Glutamatergic neuron (in vitro differentiated cells): ENCODE results near the gene TBX4. TPM values are rescaled to one million over a fixed set of nuclear protein-coding genes. Genes with fewer than 3 reads are reported as not detected.

Source experiments
- DNase-seq: peaks from one replicate; pipeline ENCODE4 v3.0.0; 2022
- H3K27ac Mint-ChIP-seq: one replicate; pipeline ENCODE4 v1.8.0; 2020; ENCODE audit warnings: mild to moderate bottlenecking, mixed read lengths, inconsistent platforms; ENCODE audit not compliant: unreplicated experiment
- H3K27me3 Mint-ChIP-seq: one replicate; pipeline ENCODE4 v1.8.0; 2020; ENCODE audit warnings: mild to moderate bottlenecking, moderate library complexity, mixed read lengths, inconsistent platforms; ENCODE audit not compliant: unreplicated experiment
- H3K36me3 Mint-ChIP-seq: one replicate; pipeline ENCODE4 v1.8.0; 2020; ENCODE audit warnings: mild to moderate bottlenecking, mixed read lengths, inconsistent platforms; ENCODE audit not compliant: unreplicated experiment
- H3K4me1 Mint-ChIP-seq: one replicate; pipeline ENCODE4 v1.8.0; 2020; ENCODE audit warnings: mild to moderate bottlenecking, low read depth, mixed read lengths, inconsistent platforms; ENCODE audit not compliant: unreplicated experiment
- H3K4me3 Mint-ChIP-seq: one replicate; pipeline ENCODE4 v1.8.0; 2020; ENCODE audit warnings: mild to moderate bottlenecking, mixed read lengths, inconsistent platforms; ENCODE audit not compliant: unreplicated experiment
- H3K9me3 Mint-ChIP-seq: one replicate; pipeline ENCODE4 v1.8.0; 2020; ENCODE audit warnings: mild to moderate bottlenecking, moderate library complexity, mixed read lengths, inconsistent platforms; ENCODE audit not compliant: unreplicated experiment
- CTCF ChIP-seq: fragments of 200-600 bp; sonication (generic); IDR thresholded peaks from one replicate; pipeline ENCODE4 v1.5.0; 2021; ENCODE audit not compliant: partially characterized antibody, unreplicated experiment
- total RNA-seq: library from RNA; stranded (reverse); fragmentation: NEBNext Ultra II Directional; extraction: Animal tissue kit (Norgen Biotek cat#: 25700); gene quantifications from one replicate; pipeline ENCODE4 v1.2.1, GENCODE V29; 2021; ENCODE audit not compliant: unreplicated experiment

Gene TBX4
- total RNA-seq, 1 donor from 2014 or later = not detected

GRCh38 chr17:61411261-61412142 lies 40.7 kb upstream of the TBX4 start:
- TF ChIP-seq CTCF = peak; percentile 12
- peaks cover 5% of the 10 kb centered on the region for H3K4me1 Mint-ChIP-seq
- DNase-seq = peak; percentile 61
- peaks cover 7% of the 10 kb centered on the region for H3K9me3 Mint-ChIP-seq
- peak overlapping the region; percentile 42 for H3K4me3 Mint-ChIP-seq
- H3K27ac Mint-ChIP-seq = no peak overlapping the region
- peaks cover 16% of the 10 kb centered on the region for H3K27me3 Mint-ChIP-seq
- no peaks in the 10 kb centered on the region for H3K36me3 Mint-ChIP-seq

- peak; percentile 88 for DNase-seq
- Mint-ChIP-seq H3K27me3 (peaks cover 13% of the 10 kb centered on the region), H3K36me3 (no peaks in the 10 kb centered on the region), H3K9me3 (peaks cover 5% of the 10 kb centered on the region), H3K27ac (no peak overlapping the region), H3K4me3 (no peak overlapping the region), H3K4me1 (peaks cover 5% of the 10 kb centered on the region)
- peak; percentile 100 for TF ChIP-seq CTCF
These were observed 39.9 kb upstream of the TBX4 start for GRCh38 chr17:61412143-61412859.

GRCh38 chr17:61412860-61413660 lies 39.2 kb upstream of the TBX4 start:
- Mint-ChIP-seq H3K9me3 (peaks cover 5% of the 10 kb centered on the region), H3K27ac (no peak overlapping the region), H3K36me3 (no peaks in the 10 kb centered on the region), H3K4me1 (peaks cover 8% of the 10 kb centered on the region), H3K27me3 (peaks cover 9% of the 10 kb centered on the region), H3K4me3 (peak overlapping the region; percentile 74)
- no peak for TF ChIP-seq CTCF
- DNase-seq = no peak

DNA sequence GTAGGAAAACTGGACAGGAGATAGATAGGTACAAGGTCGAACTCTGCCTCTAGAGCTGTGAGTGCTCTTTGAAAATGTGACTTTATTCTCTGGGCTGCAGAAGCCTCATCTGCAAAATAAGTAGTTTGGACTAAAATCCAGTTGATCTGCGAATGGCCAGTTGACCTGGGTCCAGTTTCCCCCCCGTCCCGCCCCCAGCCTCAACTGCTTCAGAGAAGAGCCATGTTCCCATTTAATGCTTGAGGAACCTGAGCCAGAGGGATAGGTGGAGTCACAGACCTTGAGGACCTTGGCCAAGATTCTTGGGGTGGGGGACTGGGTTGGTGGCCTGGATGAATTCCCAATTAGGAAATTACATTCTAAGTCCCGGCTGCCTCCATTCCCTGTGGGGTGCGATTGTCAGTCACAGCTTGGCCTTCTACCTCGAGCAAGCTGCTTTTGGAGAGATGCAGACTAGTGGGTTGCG lies 38.5 kb upstream of the TBX4 start:
- H3K4me1 Mint-ChIP-seq = peaks cover 8% of the 10 kb centered on the region
- TF ChIP-seq CTCF = no peak

More for the DNA sequence above, 38.5 kb upstream of the TBX4 start:
- no peak for DNase-seq
- no peak overlapping the region for H3K27ac Mint-ChIP-seq
- H3K36me3 Mint-ChIP-seq = no peaks in the 10 kb centered on the region
- H3K4me3 Mint-ChIP-seq = peak overlapping the region; percentile 74
- peaks cover 7% of the 10 kb centered on the region for H3K9me3 Mint-ChIP-seq
- H3K27me3 Mint-ChIP-seq = peaks cover 9% of the 10 kb centered on the region
